ENCODE measurements around the gene ARHGEF25.
A peak's percentile ranks its signal among the peaks of the same experiment; 100 is the strongest.
"Not testable (repeated sequence)": the region's sequence is repeated elsewhere in the genome, so short reads cannot be mapped to it uniquely, and the experiment has no call there.

Gene ARHGEF25

DNA sequence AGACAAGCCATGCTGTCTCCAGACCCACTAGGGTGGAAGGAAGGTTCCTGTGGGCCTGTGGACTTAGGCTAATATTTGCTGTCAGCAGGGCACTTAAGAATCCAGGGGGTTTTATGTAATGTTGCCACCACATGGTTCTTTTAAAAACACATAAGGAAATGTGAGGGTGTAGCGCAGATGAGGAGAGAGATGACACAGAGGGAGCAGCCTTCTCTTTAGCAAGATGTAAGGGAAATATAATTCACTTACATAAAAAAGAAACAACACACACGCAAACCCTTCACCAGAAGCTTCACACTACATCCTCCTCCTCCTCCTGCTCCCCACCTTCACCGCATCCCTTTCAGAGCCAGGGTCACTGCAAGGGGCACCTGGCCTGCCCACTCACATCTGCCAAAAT is 25.1 kb upstream of the ARHGEF25 start:
- no peak for DNase-seq

DNA sequence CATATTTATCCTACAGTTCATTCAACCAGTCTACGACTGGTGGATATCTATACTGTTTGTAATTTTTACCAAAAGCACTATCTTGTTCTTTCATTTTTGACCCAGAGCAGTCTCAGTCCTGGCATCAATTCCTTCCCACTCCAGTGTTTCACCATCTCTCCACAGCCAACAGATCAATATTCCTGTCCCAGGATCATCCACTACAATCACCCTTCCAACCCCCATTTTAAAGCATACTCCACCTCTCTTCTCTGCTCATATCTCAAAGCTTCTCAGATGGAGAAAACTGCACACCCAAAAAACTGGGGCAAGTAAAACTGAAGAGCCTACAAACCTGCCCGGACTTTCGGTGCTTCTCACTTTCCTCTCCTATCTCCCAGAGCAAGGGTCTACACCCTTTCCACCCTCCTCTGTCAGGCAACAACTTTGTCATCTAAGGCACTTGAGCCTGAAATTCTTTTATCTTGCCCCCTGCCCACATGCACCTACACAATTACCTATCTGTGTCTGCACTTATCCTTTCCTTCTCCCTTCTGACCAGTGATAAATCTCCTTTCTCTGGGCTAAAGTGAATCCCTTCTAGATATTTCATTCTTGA is 24.3 kb upstream of the ARHGEF25 start:
- no peak for DNase-seq

DNA sequence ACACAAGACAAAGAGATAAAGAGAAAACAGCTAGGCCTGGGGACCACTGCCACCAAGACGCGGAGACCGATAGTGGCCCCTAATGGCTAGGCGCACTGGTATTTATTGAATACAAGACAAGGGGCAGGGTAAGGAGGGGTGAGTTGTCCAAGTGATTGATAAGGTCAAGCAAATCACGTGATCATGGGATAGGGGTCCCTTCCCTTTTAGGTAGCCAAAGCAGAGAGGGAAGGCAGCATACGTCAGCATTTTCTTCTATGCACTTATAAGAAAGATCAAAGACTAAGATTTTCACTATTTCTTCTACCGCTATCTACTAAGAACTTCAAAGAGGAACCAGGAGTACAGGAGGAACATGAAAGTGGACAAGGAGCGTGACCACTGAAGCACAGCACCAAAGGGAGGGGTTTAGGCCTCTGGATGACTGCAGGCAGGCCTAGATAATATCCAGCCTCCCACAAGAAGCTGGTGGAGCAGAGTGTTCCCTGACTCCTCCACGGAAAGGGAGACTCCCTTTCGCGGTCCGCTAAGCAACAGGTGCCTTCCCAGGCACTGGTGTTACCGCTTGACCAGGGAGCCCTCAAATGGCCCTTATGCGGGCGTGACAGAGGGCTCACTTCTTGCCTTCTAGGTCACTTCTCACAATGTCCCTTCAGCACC is 22.2 kb upstream of the ARHGEF25 start:
- DNase-seq: not testable (repeated sequence)

DNA sequence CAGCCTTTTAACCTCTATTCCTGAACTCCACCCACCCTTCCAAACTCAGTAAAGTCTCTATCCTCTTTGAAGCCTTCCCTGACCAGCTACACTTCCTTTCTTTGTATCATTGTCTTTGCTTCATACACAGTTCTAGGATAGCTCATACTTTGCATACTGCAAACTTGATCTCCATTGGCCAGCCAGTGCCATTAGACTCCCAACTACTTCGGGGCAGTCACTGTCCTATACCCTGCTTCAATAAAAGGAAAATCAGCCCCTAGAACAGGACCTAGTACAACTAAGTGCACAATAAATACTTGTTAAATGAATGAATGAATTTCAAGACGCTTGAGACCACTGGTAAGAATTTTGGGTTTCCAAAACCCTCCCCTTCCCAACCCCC is 20.8 kb upstream of the ARHGEF25 start:
- no peak for DNase-seq

DNA sequence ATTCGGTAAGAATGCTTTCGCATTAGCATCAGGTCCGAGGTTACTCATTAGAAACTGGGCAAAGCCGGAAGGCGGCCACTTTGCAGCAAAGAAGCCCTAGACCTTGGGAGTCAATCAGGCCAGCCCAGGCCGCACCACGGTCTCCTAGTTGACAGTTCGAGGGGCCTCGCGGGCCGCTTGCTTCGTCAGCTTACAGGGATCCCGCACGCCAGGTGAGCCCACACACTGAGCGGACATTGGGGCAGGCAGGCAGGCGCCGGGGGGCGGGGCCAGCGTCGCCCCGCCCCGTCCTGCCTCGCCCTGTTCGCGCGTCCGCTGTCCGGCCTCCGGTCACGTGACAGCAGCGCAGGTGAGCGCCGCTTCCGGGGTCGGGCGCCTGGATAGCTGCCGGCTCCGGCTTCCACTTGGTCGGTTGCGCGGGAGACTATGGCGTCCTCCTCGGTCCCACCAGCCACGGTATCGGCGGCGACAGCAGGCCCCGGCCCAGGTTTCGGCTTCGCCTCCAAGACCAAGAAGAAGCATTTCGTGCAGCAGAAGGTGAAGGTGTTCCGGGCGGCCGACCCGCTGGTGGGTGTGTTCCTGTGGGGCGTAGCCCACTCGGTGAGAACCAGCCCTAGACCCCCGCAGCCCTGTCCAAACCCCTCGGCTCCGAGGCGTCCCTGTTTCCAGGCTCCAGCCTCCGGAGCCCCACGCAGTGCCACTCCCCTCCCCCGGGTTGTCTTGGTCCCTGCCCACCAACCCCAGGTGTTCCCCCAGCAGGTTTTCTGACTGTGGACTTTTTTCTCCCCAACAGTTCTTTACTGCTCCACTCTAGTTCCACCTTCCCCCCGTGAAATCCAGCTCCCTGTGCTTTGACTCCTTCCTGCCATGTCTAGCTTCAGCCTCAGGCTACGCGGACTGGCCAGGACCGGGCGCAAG is 20.1 kb upstream of the ARHGEF25 start, which contains the start of gene PIP4K2C:
Gene PIP4K2C, plus strand, starts transcription at position 329 of the 918 bp plus-strand sequence. Its CDS starts 98 bp downstream, at position 427.
- peak; percentile 59 for DNase-seq

DNA sequence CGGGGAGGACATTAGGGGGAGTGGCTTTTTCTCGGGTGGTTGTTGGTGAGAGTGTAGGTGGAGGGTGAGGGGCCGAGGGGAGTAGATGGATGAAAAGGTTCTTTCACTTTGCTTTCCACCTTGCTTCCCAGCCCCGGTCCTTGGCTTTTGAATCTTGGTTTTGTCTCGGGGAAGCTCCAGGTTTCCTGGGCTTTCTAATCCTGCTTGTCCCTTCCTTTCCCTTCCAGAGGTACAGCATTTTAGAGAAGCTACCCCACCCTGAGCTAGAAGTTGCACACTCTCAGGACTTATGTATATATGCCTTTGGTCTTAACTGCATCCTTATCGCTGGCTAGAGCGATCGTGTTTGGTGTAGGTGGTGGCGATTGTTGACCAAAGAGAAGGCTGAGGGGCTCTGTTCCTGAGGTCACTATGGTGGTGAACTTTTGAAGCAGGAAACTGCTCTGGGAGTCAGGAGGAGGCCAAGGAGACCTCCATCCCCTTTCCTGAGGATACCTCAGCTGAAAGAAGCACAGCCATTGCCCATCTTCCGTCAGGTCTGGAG is 19.4 kb upstream of the ARHGEF25 start:
- DNase-seq: no peak

DNA sequence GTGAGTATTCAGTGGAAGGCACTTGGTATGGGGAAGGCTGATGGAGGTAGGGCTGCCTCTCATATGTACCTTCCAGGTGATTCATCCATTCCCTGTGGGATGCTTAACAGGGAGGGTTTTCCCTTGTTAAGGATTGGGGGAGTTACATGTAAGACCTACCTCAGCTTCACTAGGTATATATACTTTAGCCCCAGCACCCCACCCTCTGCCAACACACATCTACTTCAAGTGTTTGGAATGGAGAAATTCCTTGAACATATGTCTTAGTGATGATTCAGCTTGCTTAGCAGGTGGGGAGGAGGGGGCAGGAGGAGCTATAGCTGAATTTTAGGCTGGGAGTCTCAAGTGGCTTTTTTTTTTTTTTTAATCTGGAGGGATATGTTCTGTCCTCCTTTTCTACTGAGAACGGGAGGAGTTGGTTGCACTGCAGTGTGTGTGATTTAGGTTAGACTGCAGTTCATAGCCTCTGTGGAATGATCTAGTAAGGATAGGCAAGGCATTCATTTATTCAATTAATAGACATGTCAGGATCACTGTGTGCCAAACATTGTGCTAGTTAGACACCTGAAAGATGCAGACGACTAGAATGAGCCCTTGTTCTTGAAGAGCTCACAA is 18.6 kb upstream of the ARHGEF25 start:
- no peak for DNase-seq

DNA sequence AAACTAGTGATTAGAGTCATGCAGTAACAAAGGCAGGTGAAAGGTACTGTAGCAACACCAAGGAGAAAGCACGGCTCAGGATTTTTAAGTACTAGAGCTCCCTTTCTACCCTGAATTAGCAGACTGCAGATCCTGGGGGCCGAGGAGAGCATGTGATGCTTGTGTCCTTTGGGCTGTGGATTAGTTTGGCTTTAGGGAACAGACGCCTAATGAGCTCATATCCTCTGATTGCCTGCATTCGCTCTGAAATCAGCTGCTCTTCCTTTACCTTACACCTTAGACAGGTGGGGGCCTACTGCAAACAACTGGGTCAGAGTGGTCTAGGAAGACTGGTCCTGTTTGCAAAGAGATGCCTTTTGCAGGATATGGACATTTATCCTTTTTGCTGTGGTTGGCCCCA is 18.0 kb upstream of the ARHGEF25 start:
- DNase-seq: no peak

DNA sequence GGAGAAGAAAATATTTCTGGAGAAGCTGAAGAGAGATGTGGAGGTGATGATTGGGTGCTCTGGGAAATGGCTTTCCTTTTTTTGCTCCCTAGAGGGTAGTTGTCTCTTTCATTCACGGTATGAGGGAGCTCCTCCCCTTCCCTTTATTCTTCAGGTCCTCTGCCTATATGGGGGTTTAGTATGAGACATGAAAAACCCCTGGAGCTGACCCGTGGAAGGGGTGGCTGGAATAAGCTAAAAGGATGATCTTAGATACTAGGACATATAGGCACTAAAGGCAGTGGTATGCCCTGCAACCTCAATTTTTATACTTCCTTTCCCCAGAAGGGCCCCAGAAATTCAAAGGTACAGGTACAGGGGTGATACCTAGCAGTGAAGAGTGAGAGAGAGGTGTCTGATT is 10.8 kb upstream of the ARHGEF25 start:
- DNase-seq: no peak

DNA sequence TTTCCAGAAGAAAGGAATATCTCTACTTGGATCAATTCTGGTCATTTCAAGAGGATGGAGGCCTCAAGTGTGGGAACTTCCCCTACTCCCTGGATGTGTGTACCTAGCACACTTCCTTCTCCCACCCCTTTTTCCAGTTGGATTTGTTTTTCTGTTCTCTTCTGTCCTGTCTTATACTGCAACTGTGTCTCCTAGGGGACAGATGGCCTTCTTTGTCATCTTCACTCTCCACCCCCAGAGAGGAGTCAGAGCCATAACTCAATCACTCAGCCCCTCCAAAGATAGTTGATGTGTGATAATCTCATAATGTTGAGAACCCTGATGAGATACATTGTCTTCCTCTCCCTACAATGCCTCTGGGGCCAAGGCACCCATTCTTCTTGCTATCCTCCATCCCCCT is 8.7 kb upstream of the ARHGEF25 start:
- DNase-seq: no peak

DNA sequence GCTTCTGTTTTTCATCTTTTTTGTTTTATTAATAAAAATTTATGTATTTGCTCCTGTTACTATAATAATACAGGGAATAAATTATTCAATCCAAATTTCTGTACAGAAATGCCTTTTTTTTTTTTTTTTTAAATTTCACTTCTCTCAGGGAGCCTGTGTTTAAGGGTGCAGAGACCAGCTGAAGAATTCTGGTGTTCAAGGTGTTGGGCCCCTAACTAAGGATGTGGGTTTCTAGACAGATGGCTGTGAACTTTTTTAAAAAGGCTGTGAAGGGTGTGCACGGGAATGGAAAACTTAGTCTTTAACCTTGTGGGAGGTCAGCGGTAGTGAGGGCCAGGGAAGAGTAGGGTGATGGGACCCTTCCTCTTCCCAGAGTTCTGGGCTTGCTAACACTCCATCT is 7.9 kb upstream of the ARHGEF25 start:
- DNase-seq: no peak

DNA sequence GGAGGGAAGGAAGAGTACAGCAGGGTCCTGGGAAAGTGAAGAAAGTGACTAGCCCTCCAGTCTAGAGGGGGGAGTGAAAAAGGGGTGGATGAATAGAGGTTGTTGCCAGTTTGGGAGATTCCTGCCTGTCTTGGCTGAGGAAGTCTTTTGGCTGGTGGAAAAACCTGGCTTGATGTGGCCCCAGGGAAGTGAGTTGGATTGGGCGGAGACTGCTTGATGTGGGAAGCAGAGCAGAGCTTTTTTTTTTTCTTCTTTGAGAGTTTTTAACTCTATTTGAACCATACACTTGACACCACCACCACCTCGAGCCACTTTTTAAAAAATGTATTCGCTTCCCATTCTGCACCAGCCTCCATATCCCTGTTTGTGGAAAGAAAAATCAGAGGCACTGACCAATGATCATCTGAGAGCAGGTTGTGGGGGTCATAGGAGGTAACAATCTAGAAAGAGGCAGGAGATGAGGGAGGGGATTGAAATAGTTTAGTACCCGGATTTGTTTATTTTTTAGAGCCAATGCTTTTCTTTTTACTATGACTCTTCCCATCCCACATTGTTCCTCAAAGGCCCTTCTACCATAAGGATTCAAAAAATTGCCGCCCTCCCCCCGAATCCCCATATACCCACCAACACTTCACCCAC is 7.3 kb upstream of the ARHGEF25 start:
- DNase-seq: no peak

DNA sequence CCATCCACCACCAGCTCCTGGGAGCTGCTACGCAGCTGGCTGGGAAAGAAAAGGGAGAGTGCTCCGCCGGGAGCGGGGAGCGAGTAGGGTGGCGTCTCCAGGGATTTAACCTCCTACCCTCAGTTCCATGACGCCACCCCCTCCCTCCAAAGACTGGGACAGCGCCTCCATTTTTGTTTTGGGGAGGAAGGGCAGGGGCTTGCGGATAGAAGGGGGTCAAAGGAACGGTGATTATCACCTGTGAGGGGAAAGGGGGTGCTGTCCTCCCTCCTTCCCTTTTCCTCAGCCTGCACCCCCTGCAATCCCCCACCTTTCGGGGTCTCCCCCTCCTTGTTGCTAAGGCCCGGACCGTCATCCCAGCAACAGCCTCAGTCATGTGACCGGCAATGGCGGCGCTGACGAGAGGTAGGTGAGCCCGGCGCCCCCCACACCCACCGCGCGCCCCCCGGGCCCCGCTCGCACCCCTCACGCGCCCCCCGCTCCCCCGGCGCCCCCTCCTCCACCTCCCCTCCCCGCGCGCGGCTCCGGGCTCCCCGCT is 6.7 kb upstream of the ARHGEF25 start, which contains the start of gene DTX3:
Gene DTX3, plus strand, starts transcription at position 371 of the 538 bp plus-strand sequence. CDS start 1,694 bp downstream, outside the sequence.
- DNase-seq: no peak

DNA sequence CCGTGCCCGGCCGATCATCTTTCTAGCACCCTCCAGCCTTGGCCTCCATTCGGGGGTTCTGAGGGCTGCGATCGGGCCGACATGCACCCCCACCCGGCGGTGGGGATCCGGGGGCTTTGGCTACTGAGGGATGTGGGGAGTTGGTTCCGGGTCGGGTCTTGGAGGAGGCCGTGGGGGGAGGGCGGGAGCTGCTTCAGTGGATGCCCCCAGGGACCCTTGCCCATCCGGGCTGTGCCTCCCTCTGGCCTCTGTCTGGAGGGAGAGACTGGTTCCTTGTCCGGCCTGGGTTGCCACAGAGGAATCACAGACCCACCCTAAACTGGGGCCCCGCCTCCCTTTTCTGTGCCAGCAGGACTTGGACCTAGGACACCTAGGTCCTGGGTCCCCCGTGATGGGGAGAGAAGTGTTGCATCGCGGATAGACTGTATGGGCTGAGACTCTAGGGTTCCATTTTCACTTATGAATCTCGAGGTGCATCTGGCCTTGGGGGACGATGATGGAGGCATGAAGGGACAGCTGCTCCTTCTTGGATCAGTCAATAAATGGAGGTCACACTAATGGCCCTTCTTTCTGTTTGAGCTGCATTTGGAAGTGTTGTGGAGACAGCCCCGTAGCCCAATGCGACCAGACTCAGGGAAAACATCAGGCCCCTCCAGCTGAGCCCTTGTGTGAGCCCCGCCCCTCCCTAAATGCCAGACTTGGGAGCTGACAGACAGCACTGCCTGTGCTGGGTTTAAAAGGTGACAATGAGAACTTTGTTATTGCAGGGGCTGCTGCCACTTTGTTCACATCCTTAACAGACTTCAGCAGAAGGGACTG is 6.0 kb upstream of the ARHGEF25 start:
- no peak for DNase-seq

DNA sequence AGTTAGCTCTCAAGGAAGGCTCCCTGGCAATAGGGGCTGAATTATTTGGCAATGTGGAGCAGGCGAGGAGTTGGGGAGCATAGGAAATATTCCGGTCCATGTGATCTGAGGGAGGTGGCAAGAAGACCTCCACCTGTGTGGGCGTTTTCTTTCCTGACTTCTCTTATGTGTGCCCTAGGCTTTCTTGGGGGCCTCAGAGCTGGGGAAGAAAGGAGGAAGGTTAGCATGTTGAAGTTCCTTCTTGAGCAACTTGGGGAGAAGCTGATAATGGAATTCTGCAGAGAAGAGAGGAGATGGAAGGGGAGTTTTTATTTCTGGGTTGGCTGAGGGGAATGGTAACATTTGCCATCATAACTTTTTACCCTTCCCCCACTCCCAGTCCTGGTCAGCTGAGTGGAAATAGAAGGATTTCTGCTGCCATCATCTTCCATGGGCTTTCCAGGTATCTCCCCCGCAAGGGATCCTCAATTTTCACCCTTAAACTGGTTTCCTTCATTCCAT is 5.4 kb upstream of the ARHGEF25 start:
- no peak for DNase-seq

DNA sequence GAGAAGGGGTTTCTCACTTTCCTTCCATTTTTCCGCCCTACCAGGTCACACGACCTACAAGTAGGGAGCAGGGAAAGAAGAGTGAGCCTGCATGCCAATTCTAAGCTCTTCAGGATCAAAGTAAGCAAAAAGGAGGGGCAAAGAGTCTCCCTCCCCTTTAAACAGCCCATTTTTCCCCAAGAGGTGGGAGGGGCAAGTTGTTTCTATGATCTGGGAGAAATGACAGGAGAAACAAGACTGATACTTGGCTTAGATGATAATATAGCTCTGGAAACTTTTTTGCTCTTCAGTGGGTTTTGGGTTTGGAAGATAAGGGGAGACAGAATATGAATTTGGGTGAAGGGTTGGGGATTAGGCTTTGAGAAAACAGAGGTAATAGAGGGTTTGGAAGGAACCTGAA is 4.8 kb upstream of the ARHGEF25 start:
- no peak for DNase-seq

DNA sequence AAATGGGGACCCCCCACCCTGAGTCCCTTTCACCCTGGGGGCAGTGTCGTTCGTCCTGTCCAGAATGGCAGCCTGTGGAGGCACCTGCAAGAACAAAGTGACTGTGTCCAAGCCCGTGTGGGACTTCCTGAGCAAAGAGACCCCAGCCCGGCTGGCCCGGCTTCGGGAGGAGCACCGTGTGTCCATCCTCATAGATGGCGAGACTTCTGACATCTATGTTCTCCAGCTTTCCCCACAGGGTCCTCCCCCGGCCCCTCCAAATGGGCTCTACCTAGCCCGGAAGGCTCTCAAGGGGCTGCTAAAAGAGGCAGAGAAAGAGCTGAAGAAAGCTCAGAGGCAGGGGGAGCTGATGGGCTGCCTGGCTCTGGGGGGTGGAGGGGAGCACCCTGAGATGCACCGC is 4.4 kb upstream of the ARHGEF25 start:
- no peak for DNase-seq

DNA sequence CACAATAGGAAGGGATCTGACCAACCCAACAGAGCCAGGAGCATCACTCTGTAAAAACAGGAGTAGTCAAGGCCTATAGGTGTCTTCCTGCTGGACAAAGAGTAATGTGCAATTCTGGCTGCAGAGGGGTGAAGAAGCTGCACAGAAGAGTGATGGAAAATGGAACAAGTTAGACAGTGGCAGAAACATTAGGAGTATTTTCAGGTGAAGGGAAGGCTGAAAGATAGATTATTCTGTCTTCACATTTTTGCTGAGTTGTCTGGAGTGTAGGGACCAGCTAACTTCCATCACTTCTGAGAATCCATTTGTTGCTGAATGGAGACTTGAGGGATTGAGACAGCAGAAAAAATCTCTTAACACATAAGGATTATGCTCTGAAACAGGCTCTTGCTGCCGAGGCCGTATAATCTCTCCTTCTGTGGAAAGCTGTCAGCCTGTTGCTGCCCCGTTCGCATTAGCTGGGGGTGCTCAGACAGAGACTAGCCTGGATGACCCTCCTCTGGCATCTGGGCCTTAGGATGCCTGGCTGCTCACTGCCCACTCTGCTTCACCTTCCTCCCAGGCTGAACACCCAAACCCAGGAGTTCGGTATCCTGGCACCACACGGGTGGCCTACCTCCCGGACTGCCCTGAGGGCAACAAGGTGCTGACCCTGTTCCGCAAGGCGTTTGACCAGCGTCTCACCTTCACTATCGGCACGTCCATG is 3.1 kb upstream of the ARHGEF25 start:
- no peak for DNase-seq

DNA sequence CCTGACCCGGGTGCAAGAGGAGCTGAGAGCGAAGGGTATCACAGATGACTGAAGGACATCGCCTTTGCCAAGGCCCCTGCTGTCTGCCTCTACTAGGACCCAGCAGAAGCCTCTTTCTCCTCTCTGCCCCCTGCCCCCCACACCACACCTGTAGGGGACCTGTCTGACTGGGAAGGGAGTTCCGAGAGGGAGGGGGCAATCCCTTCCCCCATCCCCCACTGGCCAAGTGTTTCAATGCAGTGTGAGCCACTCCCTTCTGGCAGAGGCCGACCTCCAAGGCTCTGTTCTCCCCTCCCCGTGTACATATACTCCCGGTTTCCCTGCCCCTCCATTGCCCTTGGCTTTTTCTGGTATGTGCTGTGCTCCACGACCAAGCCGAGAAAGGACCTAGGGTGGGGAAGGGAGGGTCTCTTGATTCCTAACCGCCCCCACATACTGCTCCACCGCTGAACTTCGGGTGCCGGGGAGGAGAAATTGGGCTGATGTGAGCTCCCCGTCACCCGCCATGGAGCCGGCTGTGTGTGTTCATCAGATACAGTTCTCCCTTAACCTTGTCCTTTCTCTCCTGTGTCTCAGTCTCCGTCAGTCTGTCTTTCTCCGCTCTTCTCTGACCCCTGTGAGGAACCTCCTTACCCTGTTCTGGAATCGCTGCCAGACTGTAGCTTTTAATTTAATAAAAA is 2.0 kb upstream of the ARHGEF25 start:
- DNase-seq: no peak

Measured in SHP77 treated with DMSO at 0.1 percent for 48 hours (cell line).